Activated CD8-positive, alpha-beta memory T cell treated with anti-CD3 and anti-CD28 coated beads, Interleukin-2, amount 50 U/mL, for 1 hour (primary cell): ENCODE data around the gene CPED1.

Experiments
- DNase-seq: peaks from one replicate; pipeline ENCODE4 v3.0.0-alpha.2; 2020; ENCODE audit errors: extremely low read depth

The CPED1 gene

DNA sequence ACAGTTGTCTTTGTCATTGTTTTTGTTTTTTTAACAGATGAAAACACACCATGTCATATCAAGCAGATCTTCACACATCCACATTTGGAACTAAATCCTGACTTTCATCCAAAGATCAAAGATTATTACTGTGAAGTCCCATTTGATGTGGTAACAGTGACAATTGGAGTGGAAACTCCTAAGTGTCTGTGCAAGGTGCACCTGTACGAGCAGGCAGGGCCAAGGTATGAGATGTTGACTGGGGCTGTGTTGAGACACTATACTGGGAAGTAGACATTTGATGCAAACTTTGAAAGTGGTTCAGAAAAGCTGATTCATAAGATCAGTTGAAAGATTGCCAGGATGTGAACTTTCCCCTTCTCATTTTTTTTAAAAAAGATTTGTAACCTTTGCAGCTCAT, 152.3 kb downstream of the CPED1 start:
- DNase-seq: no peak

DNA sequence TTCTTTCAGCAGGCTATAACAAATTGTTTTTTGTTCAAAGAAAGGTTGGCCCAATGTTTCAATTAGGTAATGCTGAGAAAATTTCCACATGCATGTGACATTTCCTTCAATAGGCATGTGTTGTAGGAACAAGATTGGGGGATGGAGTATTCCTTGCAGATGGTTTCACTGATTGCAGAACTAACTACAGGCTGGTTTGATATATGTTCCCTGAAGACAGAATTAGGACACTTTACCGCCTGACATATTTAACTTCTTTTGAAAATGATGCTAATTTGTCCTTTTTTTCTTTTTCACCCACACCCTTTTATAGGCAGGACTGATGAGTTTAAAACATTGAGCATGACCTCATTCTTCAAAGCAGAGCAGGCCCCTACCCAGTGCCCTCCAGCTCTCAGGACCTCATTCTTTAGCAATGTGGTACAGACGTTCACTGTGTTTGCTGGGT, 163.3 kb downstream of the CPED1 start:
- no peak for DNase-seq

DNA sequence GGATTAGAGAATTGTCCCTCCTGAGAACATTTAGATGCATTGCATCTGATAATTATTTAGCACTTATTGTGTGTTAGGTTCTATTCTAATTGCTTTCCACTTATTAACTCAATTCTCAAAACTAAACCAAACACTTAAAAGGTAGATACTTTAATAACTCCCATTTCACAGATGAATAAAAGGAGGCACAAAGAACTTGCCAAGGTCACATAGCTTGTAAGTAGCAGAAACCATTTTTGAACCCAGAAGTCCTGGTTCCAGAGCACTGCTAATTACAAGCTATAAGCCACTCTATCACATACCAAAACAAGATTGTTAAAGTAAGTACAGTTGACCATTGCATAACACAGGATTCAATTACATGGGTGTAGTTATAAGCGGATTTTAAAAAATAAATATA, 164.9 kb downstream of the CPED1 start:
- DNase-seq: no peak

DNA sequence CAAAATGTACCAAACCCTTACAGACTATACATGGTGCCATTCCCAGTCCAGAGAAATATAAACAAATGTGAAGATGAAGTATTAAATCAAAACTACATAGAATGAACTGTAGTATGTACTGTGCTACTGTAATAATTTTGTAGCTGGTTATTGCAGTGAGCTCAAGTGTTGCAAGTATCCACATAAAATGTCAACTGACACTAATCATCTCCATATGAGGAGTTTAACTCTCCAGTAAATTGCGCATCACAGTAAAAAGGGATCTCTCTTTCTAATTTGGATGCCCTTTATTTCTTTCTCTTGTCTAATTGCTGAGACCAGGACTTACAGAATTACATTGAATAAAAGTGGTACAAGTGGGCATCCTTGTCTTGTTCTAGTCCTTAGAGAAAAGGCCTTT, 165.5 kb downstream of the CPED1 start:
- no peak for DNase-seq

DNA sequence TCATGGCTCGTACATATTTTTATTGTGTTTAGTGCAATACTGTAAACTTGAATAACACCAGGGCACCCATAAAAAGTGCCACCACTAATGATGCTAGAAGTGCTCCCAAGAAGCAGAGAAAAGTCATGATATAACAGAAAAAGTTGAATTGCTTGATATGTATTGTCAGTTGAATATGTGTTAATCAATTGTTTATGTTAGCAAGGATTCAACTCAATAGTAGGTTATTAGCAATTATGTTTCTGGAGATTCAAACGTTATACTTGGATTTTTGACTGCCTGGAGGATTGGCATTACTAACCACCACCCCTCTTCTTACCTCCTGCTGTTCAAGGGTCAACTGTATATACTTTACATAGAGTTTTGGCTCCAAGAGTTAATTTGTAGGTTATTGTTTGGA, 168.3 kb downstream of the CPED1 start:
- DNase-seq: no peak

DNA sequence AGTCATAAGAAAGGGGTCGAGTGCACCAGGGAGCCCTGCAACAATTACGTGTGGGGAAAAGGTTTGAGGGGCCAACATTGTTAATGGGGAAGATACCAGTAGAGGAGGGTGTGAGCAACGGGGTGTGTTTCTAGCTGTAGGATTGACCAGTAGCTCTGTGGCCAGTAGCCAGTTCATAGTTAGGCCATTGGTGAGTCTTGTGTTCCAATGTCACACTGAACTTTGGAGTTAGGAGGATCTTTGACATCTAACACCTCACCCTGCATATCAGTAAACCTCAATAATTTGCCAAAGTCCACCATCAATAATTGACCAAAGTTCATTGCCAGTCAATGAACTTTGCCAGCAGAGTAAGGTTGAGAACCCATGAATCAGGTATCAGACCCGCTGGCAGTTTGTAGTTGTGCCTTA, 168.8 kb downstream of the CPED1 start:
- DNase-seq: no peak

DNA sequence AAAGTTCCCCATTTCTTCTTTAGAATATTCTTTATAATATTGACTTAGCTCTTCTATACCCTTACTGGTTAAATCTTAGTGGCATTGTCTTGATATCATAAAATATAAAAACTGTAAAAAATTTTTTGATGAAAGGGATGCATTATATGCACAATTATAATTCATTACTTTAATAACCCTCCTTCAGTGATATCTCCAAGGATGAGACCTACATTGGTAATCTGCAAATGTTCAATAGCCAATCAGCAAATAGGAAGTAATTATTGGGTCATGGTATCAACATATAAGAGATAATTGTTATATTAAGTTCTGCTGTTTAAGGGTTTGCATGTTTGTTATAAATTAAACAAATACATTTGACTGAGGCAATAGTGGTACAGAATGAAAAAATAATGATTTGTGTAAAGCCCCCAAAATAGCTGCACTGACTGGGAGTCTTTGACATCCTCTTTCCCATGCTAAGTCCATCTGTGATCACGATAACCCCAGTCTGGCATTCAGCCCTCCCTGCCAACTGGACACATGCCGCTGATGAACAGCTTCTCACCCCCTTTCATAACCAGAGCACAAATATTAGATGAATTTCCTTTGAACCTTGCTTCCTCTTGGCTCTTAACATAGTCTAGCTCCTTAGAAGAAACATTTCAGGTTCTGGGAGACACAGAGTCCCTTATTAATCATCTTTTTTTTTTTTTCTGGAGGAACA, 169.5 kb downstream of the CPED1 start:
- DNase-seq: no peak

DNA sequence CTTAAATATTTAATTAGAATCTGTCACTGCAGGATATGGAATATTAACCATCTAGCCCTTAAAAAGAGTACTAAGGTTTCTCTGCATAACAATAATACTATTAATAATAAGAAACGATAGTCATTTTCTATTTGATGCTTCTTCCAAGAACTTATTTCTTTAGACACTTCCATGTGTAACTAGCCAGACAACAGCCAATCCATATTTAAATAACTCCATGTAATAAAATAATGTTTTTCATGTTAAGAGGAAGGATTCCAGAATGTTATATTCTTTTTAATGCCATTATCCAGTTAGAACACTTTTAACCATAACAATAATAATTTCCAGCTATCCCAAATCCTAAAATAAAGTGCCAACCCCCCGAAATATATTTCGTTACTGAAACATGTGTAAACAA, 170.2 kb downstream of the CPED1 start:
- no peak for DNase-seq

DNA sequence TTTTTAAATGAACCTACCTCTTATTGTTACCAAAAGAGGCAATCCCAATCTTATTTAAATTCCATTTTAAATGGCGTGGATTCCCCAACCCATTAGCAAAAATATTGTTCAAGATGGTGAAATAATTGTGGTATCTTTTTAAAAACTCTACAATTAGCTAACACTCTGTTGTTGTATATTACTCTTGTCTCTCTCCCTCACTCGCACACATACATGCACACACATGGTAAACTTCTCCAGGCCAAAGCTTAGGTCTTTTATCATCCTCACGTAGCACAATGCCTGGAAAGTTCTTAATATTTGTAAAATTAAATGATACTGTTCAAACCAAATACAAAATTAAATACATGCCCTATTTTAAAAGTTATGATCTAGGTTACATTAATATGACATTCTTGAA, 171.0 kb downstream of the CPED1 start:
- DNase-seq: no peak

DNA sequence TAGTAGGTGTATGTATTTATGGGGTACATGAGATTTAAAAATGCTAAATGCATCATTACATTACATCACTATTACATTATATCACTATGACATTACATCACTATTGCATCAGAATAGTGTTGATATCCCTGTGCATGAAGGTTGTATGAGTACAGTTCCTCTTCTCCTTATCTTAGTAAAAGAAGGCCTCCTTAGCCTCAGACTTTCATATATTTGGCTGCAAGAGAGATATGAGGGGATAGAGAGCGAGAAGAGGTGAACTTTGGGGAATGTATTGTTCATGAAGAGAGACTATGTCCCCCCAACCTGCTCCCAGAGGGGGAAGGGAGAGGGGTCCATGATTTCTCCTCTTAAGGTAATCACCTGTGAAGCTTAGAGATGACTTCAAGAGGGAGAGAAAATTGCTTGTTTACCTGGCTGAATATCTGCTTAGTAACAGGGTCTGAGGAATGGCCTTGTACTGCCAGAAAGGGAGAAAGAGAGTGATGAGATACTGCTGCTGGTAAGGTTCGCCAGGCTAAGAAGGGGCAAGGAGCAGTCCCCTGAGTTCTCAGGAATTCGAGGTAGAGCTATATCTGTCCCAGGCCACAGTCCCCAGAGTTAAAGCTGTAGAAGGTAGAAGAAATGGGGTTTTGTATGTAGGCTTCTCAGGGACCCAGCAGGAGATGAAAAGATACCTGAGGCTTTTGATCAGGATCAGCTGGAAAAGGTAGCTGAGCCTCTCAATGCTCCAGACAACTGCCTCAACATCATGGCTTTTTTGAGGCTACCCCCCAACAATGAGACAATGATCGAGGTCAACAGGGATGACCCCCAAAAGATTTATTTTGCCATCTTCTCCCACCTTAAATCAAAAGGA, 171.9 kb downstream of the CPED1 start:
- DNase-seq: no peak

DNA sequence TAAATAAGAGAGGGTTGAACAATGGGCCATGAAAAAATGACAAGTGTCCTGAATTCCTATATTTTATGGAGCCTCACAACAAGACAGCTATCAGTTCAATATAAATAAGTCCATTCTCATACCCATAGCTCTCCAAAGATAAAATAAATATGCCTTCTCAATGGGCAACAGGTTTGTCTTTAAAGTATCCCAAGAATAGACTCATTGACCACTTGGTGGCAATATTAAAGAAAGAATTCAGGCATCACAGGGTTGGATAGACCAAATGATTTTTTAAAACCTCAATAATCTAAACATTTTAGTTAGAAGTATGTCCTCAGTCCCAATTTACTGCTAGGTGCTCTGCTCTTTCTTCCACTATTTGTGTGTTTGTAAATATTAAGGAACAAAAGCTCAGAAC, 175.2 kb downstream of the CPED1 start:
- DNase-seq: no peak

DNA sequence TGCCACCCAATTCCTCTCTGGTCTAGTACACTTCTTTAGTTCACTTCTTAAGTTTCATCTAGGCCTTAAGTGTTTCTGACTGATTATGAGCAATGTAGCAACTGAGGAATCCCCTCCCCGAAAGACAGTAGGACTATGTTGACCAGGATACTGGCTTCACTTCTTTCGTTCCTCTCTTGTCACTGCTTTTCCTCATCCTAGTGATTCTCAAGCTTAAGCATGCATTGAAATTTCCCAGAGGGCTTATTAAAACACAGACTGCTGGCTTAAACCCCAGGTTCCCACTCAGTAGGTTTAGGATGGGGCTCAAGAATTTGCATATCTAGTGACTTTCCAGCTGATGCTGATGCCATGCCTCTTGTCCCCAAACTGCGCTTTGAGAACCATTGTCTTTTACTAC, 175.7 kb downstream of the CPED1 start:
- DNase-seq: no peak

DNA sequence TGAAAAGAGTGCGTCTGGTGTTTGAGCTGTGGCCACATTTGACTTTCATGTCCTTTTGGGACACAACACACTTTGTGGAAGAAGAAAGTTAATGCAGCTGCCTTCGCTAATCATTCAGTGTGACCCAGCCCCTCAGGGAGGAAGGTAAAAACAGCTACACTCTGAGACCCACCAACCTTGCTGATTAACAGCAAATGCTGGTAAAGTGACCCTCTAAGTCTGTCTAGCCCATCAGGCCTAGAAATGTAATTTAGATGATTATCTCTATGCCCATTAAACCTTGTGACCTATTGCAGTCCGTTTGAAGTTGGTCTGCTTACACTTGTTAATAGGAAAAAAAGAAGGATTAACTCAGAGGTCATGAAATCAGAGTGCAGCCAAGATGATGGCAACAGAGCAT, 178.4 kb downstream of the CPED1 start:
- DNase-seq: no peak

DNA sequence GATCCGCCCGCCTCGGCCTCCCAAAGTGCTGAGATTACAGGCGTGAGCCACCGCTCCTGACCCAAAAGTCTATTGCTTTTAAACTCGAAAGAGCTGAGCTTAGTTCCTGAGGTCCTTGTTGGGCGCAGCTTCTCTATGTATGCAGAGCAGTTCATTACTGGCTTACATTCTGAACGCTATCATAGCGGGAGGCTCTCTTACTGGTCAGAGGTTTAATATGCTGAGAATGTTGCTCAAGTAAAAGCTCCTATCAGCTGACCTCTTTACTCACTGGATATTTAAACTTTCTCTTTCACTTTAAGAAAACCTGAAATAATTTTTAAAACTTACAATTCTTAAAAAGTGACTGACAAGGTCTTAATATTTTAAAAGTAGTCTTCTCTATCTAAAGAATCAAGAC, 179.5 kb downstream of the CPED1 start:
- no peak for DNase-seq

DNA sequence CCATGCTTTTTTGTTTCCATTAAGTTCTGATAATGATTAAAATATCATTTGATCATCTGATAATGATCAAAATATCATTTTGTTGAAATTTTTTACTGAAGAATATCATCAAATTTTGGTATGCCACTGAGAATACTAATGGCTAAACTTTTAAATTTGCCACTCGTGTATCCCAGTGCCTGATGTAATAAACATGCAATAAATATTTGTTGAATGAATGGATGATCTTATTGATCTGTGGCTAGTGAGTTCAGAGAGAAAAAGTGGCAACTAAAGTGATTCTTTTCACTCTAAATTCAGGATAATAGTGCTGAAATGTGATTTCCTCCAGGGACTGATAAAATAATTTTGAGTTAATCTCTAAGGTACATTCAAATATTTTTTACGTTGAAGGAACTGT, 181.0 kb downstream of the CPED1 start:
- no peak for DNase-seq

DNA sequence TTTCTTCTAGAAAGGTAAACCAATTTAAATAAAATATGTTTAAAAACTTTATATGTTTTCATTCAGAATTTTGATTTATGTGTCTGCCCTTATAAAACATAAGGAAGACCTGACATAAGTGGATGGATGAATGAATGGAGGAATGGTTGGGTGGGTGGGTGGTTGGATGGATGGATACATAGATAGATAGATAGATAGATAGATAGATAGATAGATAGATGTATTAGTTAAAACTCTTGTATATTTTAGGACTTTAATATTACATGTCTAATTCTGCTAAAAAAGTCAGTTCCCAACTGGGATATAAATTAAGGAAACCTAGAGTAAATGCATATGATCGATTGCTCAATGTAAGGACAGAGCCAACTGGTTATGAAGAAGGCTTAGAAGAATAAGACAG, 184.0 kb downstream of the CPED1 start:
- no peak for DNase-seq

DNA sequence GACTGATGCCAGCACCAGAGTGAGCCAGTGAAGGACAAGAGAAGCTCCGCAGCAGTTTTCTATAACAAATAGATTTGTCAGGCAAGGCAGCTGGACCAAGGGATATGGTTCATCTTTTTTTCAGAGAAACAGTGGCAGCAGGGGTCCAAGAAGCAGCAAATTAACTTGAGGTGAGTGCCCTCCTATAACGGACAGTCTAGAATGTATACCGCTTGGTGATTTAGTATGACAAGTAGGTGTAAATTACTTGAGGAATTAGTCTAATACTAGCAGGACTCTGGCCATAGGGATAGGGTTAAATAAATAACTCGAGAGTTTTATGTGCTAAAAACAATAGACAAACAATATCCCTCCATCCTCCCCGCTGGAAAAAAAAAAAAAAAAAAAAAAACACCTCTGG, 187.3 kb downstream of the CPED1 start:
- no peak for DNase-seq

DNA sequence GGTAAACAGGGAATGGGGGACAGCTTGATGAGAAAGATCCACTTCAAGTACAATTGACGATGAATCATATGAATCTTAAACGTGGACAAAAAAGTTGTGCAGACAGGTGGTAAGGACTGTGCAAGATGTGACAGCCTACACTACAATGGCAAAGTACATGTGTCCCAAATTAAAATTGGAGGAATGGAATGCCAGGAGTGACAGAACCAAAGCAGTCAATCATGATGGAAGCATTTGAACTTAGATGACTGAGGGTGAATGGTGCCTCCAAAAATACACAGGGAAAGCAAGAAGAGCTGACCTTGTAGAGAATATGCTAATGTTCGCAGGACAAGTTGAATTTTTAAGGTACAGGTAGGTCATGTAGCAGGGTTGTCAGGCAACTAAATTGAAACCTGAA, 189.9 kb downstream of the CPED1 start:
- DNase-seq: no peak

DNA sequence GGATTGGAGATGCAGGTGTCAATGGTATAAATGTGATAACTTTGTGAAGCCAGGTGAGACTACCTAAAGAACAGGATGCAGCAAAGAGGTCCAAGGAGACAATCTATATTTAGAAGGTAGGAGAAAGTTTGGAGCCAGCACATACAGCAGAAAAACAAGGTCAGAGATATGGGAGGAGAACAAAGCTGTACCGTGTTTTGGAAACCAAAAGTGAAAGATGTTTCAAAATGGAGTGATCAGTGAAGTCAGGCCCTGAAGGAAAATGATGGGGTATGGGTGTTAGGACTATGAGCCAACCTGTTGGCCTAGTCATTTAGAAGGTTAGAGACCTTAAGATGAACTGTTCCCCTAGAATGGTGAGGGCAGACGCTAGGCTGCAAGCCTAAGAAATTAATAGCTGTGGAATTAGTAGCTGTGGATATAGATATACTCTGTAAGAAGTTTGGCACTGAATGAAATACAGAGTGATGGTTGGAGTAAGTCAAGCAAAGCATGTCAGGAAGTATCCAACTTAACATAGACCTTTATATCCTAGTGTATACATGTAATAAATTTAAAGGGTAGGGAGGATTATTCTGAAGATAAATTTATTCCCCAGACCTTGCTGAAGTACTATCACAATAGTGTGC, 190.5 kb downstream of the CPED1 start:
- DNase-seq: no peak

DNA sequence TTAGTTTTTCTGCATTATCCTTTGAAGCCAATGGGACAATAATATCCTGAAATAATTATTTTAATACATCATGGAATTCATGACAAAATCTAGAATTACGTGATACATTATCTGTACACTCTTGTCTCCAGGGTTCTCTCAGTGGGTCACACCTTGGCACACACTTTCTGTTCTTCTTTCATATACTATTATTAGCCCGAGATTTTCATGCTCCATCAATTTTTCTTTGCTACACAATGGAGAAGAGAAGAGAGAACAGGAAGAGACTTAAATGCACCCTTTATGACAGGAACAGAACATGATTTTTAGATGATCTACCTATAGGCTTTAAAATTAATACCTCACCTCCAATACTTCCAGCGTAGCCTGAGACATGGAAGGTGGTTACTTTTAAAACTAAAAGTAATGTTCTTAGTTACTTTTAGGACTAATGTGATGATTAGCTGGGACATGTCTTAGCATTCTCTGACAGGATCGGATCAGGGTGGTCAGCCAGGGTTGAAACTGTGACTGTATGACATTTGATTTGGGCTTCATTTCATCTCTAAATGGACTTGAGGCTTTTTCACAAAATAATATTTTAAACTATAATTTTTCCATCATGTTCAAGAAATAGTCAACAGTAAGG, 192.0 kb downstream of the CPED1 start:
- DNase-seq: no peak

DNA sequence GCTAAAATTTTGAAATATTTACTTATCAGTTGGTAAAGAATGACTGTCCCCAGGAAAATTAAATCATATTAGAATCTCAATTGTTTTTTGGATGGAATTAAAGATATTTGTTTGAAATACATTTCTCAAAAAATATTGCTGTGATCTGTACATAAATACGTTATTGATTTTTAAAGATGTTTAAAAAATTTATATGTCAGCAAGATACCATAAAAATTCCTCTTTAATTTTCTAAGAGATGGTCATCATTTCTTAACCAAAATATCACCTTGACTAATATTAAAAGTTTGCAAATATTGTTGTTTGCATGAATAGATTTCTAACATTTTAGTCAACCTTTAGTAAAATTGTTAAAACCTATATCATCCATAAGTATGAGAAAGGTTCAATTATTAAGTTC, 192.8 kb downstream of the CPED1 start:
- DNase-seq: no peak

DNA sequence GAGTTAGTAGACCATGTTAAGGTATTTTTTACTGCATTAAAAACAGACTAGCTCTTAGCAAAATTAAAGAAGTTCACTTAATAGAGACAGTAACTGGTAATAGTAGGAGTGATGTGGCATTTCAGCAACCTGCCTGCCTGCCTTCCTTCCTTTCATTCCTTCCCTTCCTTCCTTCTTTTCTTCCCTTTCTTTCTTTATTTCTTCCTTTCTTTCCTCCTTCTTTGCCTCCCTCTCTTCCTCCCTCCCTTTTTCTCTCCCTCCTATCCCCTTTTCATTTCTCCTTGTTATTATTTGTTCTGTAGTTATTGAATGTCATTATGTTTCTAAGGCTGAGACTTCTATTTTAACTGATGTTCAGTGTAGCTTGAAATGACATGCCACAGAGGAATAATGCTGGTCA, 193.8 kb downstream of the CPED1 start:
- no peak for DNase-seq

DNA sequence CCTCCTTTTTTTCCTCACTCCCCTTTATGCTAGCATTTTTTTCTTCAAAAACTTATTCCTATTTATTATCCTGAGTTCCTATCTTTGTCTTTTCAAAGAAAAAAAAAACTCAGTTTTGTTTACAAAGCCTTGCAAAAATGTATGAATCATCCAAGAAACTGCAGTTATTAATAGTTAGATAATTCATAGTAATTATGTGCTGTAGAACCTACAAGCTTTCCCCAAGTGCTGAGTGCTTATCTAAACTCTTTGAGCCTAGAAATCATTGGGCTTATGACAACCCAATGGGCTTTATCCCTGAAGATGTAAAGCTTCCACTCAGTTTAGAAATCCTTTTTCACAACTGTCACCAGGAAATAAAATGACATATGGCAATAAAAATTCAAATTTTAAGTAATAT, 194.4 kb downstream of the CPED1 start:
- no peak for DNase-seq
